ENCODE measurements around the gene STX1B. TPM values are rescaled to one million over a fixed set of nuclear protein-coding genes. Genes with fewer than 3 reads are reported as not detected.

STX1B gene
- total and polyA plus RNA-seq, 2 donors (not counting 3 experiments of a cell fraction or from before 2014, with no cell fraction given): 0.11 to 0.14 TPM

- no peak for TF ChIP-seq CTCF (IDR thresholded peaks at IDR 0.05; ENCODE audit: extremely low read depth in 1 of 2, insufficient read depth in 1 of 2, low read depth in 1 of 2, low read length in 2 of 2)
- no peak for TF ChIP-seq MYC (IDR thresholded peaks at IDR 0.05; ENCODE audit: low read depth, low read length)
- no peak for TF ChIP-seq JUN (IDR thresholded peaks at IDR 0.05; ENCODE audit: borderline replicate concordance, insufficient read depth, insufficient read length, low read depth)
- no peak for TF ChIP-seq GATA2 (IDR thresholded peaks at IDR 0.05; ENCODE audit: insufficient read depth, insufficient read length, low read depth, low read length)
- no peak for TF ChIP-seq MAX (IDR thresholded peaks at IDR 0.05; ENCODE audit: insufficient read depth, insufficient read length)
- no peak for TF ChIP-seq POLR2A (IDR thresholded peaks at IDR 0.05; ENCODE audit: low read depth, low read length)
- TF ChIP-seq EZH2 (IDR thresholded peaks at IDR 0.05; ENCODE audit: borderline replicate concordance, low read depth, low read length, severe bottlenecking): no peak
- no peak for TF ChIP-seq FOS (IDR thresholded peaks at IDR 0.05; ENCODE audit: borderline replicate concordance, insufficient read depth, low read length)
- no peak for TF ChIP-seq POLR2AphosphoS5 (IDR thresholded peaks at IDR 0.05; ENCODE audit: insufficient read depth, low read depth, low read length)
- intact Hi-C loops (cut with micrococcal nuclease): no loop called here
- no peaks in the 10 kb centered on the region for H3K79me2 ChIP-seq (ENCODE audit: control insufficient read depth, insufficient read depth, low read length)
- ChIA-PET POLR2A (no interaction called here), CTCF (no interaction called here)
- H4K20me1 ChIP-seq (replicated peaks; ENCODE audit: control insufficient read depth, extremely low read depth, insufficient read depth, low read length): no peaks in the 10 kb centered on the region
- H3K9me3 ChIP-seq (replicated peaks; ENCODE audit: control insufficient read depth, insufficient read depth, low read length): no peaks in the 10 kb centered on the region
- no peak for DNase-seq (ENCODE audit: low read depth, low spot score)
- H3K36me3 ChIP-seq (ENCODE audit: control insufficient read depth in 2 of 2, extremely low read depth in 1 of 2, insufficient read depth in 2 of 2, low read length in 2 of 2): no peaks in the 10 kb centered on the region
- H2AFZ ChIP-seq (ENCODE audit: low read depth, low read length): no peak overlapping the region
- H3K4me2 ChIP-seq (ENCODE audit: insufficient read depth, low read length): no peak overlapping the region
- dilution Hi-C loops (cut with MboI; ENCODE audit: extremely low pct_ligation_motif_present, low sequenced_read_pairs): no loop called here
- no peak overlapping the region for H3K27ac ChIP-seq (ENCODE audit: insufficient read depth, low read depth, low read length)
- H3K27me3 ChIP-seq (ENCODE audit: control insufficient read depth in 2 of 2, insufficient read depth in 2 of 2, low read length in 2 of 2): no peaks in the 10 kb centered on the region
- no peaks in the 10 kb centered on the region for H3K4me1 ChIP-seq (ENCODE audit: control insufficient read depth, extremely low read depth, insufficient read depth, low read length)
- BruUV-seq (replicated peaks): no TSS peak
- H3K9ac ChIP-seq (replicated peaks; ENCODE audit: extremely low read depth, insufficient read depth, low read length): no peak overlapping the region
- no peak for FAIRE-seq
- no peak overlapping the region for H3K4me3 ChIP-seq (replicated peaks in 1 of 3; ENCODE audit: insufficient read depth in 1 of 3, low read depth in 1 of 3, low read length in 3 of 3)
- no peaks in the 10 kb centered on the region for H3K9me1 ChIP-seq (replicated peaks; ENCODE audit: control insufficient read depth, extremely low read depth, insufficient read depth, low read length)
Measured at GRCh38 chr16:30992276-30992780, 18.1 kb downstream of the STX1B start.

Data from endothelial cell of umbilical vein (primary cell).